ENCODE measurements around the gene MAP3K14.

Gene MAP3K14

DNA sequence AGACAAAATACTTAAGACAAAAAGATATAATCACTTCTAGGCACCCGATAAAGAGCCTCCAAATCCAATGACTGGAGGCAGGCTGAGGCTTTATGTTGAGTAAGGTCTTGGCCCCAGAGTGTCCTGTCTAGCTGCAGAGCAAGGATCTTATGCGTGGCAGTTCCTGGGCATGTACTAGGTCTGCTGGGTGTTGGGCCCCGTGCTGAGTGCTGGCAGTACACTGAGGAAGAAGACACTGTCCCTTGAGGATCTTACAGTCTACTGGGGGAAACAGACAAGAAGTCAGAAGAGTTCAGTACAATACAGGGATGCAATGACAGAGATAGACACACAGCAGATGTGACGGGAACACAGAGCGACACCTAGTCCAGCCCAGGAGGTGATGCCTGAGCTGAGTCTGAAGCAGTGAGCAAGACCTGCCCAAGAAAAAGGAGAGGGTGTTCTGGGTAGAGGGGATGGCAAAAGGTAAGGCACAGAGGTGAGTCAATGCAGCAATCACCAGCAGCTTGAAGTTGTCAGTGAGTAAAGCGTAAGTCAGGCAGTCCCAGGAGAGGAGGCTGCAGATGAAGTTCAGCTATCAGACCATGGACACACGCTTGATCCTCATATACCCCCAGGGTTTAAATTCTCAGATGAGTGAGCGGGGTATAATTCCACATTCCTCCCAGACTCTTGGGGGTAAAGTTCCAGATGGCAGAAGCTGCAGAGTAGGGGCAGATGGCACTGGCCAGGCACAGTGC lies 18.1 kb downstream of the MAP3K14 start:
- no peak for DNase-seq

DNA sequence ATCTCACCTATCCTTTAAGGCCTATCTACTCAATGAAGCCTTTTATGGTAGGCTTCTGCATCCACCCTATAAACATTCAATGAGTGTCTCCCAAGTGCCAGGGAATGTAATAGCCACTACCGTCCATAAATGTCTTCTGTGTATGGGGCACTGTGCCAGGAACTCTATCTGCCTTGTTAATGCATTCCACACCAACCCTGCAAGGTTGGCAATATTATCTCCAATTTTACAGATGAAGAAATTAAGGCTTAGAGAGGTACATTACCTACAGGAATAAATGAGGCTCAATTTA lies 20.0 kb downstream of the MAP3K14 start:
- DNase-seq = no peak

DNA sequence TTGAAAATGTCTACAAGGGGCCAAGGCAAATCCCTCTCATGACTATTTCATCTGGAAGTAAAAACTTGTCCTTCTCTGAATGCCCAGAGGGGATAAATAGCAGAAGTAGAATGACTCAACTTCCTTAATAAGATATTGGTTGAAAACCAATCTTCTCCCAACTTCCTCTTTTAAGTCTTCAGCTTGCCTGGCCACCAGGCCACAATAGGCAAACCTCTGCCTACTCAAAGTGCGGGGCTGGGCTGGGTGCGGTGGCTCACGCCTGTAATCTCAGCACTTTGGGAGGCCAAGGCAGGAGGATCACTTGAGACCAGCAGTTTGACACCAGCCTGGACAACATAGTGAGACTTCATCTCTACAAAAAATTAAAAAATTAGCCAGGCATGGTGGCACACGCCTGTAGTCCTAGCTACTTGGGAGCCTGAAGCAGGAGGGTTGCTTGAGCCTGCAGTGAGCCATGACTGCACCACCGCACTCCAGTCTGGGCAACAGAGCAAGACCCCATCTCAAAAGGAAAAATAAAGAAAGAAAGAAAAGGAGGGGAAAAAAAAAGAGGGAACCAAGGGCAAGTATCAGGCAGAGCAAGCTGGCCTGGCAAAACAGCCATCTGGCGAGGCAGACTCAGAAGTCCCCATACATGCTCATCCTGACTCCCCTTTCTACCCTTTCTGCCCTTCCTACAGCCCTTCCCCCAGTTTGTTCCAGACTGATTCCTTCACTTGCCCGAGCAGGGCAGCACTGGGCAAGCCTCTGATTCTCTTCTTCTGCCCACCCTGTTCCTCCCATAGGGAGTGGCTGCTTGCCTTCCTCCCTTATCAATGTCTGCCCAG lies 20.6 kb downstream of the MAP3K14 start:
- DNase-seq = peak in 1 of 2 experiments; percentile 55

DNA sequence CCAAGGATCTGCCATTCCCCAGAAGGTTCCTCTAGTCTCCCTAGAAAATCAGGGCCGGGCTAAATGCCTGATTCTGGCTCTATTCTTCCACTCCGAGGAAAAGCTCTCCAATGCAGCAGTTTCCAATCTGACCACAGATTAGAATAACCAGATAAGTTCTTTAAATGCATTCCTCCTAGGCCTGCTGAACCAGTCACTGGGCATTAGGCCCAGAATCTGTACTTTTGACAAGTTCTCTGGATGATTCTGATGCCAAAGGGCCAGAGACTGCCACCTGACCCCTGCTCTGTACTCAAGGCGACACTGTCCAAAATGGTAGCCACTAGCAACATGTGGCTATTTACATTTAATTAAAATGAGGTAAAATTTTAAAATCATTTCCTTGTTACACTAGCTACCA lies 22.3 kb downstream of the MAP3K14 start:
- no peak for DNase-seq

DNA sequence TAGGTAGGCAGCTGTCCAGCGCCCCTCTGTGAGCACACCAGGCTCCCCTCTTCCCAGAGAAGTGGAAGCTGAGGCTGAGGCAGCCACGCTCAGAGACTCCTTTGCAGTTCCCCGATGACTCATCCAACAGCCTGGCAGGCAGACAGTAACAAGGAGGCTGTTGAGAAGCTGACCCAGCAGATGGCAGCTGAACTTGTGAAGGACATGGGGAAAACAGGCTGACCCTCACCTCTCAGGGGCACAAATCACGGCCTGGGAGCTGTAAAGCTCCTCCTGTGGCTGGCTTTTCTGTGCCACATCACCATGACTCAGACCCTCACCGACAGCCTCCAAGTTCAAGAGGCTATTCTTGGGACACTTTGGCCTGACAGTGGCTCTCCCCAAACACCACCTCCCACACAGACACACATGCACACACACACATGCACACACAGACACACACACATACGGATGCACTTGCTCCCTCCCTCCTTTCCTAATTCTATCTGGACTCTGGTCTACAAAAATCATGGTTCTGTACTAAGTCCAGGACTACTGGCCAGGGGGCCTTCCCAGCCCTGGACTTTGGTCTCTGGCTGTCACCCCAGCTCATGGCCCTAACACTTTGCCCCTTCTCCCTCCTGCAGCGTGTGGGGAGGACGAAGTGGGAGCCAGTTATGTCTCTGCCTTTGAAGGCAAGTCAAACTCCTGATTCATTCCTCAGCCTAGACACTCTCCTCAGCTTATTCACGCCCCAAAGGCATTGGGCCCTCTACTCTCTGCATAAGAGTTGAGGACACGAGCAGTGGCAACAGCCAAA lies 23.2 kb downstream of the MAP3K14 start:
- DNase-seq = peak; percentile 90 to 95

DNA sequence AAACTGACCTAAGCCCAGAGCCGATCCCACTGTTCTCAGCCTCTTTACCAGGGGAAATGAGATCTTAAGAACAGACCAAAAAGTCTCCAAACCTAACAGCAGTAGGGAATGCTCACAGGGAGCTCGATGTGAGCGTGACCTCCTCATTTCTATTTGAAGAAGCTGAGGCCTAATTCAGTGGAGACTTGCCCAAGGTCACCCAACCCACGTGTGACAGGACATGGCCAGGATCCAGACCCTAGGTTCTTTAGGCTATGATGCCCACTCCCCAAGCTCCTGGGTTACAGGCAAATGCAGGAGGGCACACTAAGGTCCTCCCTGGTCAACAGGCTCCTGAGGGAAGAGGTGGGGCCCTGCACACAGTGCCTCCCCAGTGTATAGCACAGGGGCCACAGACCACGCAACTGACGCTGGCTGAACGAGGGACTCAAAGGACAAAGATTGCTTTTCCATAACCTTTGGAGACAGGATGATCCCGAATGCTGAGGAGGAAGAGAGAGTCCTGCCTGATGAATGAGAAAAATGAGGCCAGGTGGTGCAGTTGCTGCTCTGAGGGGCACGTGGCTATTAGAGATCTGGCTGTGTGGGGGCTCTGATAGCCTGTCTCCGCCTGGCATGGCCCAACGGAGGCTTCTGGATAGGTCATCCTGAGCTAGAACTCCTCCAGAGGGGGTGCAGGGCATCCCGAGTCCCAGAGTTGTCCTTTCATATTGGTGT lies 24.0 kb downstream of the MAP3K14 start:
- DNase-seq = no peak

DNA sequence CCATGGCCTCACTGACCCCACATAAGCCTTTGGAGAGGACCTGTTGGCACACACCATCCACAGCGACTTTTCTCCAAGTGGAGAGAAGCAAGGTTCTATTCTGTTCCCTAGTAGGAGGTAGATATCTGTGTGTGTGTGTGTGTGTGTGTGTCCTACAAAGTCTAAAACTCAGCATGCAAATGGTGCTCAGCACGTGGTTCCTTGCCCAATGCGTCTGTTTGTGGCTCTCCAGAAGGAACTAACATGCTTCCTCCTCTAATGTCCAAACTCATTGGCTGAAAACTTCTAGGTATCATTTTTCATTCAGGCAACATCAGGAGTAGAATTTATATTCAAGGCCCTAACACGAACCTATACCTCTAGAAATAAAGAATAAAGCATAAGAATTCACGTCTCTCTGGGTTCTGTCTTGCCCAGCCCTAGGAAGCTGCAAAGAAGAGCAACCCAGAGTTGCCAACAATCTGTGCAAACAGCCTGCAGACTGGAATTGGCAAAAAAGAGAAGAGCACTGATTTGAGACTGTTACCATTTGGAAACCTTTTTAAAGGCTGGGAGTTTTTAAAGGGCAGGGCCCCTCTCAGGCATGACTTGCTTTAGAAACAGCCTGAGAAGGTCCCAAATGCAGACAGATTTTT lies 25.5 kb downstream of the MAP3K14 start:
- no peak for DNase-seq

DNA sequence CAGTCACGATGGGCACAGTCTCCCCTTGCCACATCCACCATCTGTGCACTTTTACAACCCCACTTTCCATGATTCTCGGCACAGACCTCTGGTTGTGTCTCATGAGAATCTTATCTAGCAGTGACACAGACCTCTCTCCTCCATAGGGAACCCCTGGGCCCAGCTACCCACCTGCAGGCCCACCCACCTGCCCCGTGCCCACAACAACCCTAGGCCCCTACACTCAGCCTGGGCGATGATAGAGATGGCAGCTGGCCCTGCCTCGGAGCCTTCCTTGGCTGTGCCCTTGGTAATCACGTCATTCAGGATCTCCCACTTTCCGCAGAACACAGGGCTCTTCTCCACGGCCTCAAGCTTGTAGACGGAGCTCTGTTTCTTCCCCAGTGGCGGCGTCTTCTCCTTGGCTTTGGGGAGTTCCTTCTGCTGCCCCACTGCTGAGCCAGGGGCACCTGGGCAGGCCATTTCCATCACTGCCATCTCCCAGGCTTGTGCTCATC lies 26.5 kb downstream of the MAP3K14 start:
- DNase-seq = no peak

DNA sequence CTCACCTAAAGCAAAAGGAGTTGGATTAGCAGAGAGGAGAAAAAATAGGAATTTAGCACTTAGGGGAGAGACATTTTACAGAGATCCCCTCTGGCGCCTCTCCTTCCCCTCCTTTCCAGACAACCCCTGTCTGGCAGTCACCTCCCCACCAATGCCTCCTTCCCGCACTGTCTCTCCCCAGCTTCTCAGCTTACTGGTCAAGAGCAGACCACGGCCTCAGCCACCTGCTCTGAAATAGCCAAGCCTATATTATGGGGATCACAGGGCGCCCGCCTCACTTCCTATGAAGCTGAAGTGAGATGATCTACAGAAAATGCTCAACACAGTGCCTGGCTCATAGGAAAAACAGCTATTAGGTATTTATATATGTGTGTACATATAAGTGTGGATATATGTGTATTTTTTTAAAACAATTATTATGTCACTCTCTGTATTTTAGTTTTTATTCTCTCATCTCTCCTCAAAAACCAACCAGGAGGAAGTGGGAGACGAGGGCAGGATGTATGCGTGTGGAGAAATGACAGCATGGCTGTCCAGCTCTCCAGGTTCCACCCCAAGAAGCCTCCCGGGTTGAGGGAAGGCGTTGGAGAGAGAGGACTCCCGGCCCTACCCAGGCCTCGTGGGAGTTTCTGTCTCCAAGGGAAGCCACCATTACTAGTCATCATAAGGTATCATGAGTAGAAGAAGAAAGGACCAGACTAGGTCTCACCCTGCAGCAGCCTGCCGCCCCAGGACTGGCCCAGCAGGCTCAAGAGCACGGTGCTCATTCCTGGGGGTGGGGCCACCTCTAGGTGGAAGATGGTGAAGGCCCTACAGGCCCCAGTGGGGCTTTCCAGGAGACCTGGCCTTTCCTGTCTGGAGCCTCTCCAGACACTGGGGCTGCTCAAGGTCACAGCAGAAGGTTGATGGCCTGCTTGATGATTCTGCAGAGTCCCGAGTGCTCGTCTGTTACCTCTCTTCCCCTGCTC lies 27.2 kb downstream of the MAP3K14 start:
- DNase-seq = no peak

DNA sequence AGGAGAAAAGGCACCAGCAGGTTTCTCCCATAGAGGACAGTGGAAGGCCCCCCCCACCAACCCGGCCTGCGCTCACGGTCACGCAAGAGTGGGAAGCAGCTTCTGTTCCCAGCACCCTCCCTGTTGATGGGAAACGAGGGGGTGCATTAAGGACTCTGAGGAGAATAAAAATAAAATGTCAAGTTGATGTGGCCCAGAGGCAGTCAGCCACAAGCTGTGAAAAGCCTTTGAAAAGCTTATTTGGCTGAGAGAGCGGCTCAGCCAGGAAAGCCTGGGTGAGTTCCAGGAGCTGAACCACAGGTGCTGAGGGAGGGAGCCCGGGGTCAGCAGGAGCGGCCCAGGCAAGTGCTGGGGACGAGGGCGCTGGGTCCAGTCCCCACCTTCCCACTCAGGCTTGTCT lies 28.0 kb downstream of the MAP3K14 start:
- no peak for DNase-seq

DNA sequence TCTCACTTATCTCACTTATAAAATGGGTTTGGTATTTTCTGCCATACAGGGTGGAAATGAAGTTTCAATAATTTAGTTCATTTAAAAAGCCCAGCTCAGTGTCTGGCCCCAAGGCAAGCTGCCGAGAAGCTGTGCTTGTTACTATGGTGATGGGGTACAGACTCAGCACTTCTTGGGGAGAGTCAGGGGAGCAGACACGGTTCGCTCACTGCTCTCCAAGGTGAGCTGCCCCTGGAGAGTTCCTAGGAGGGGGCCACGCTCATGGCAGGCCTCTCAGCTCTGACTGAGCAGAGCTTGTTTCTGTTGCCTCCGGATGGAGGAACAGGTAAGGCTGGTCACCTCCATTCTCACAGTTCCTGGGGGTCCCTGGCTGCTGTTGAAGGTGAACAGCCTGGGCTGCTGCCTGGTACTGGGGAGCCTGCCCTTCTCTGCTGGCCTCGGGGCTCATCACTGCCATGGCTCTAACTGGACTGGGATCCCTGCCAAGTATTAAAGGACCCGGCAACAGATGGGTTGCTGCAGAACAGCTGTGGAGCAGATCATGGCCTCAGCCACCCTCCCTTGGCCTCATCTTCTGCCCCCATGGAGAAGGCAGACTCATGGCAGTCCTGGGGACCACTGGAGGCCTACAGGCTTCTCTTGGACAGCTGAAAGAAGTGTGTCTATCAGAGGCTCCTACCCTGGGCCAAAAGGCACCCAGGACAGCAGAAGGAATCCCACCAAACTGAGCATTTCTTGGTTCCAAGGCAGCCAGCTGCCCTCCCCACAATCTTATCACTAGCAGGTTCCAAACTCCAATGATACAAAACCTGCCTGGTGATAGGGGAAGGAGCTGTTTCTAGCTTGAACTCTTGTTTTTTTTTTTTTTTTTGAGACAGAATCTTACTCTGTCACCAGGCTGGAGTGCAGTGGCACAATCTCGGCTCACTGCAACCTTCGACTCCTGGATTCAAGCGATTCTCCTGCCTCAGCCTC lies 29.0 kb downstream of the MAP3K14 start:
- DNase-seq = no peak

DNA sequence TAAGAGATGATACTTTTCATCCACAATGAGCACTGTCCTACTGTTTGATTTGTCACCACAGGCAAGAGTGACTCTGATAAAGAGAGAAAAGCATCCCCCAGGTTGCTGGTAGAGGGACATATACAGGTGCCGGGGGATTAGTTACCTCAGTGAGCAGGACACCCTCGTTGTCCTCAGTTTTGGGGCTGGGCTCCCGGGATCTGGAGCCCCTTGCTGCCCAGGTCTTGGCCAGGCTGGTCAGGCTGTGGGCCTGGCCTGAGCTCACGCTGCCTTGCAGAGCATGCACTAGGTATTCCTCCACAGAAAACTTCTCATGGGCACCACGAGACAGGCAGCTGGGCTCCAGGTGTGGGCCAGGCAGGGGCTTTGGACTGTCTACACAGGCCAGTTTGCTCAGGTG lies 30.5 kb downstream of the MAP3K14 start:
- no peak for DNase-seq

DNA sequence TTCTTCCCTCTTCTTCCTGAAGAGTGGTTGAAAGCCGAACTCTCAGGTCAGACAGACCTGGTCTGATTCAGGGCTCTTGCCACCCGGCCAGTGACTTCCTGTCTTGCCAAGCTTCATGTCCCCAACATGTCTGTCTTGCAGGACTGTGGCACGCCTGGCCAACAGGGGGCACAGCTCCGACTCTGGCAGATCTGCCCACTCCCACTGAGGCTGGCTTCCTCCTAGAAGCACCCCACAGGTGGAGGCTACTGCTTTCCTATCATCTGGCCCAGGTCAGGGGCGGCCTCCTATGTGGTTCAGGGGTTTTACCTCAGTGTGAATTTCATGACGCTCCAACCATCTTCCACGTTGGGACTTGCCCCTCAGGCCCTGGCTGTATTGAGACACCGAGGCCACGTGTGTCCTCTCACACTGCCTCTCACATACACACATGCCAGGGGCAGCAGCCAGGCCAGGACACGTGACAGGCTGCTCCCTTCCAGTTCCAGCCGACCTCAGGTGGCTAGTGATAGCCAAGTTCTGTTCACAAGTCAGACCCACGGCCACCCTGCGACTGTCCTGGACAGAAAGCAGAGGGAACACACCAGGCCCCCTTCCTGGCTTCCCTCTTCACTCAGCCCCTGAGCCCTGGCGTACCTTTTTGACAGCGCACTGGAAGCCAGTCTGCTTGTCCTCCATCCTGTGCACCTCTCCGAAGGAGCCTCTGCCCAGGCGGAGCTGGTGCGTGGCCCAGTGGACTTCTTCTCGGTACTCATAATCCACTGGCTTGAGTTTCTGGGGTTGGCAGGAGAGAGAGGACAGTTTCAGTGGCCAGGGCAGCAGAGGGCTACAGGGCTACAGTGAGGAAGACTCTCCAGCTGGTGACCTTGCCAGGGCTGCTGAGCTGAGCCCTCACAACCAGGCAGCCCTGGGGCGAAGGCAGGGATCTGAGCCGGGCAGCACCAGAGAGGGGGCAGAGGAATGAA lies 32.4 kb downstream of the MAP3K14 start:
- no peak for DNase-seq

DNA sequence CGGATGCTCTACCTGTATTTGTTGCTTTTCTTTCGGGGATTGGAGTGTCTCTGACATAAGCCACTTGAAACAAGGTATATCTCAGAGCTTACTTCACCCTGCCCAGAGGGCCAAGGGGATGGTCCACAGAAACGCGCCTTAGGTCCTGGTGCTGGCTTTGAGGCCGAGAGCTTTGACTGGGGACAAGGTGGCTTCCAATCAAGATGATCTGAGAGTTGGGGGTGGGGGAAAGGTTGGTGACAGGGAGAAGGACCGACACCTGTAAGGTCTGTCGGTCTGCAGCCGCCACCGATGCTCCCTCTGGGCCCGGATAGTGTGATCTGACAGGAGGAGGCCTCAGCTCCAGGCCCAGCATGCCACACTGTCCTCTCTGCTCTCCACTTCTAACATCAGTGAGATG lies 33.1 kb downstream of the MAP3K14 start:
- no peak for DNase-seq

DNA sequence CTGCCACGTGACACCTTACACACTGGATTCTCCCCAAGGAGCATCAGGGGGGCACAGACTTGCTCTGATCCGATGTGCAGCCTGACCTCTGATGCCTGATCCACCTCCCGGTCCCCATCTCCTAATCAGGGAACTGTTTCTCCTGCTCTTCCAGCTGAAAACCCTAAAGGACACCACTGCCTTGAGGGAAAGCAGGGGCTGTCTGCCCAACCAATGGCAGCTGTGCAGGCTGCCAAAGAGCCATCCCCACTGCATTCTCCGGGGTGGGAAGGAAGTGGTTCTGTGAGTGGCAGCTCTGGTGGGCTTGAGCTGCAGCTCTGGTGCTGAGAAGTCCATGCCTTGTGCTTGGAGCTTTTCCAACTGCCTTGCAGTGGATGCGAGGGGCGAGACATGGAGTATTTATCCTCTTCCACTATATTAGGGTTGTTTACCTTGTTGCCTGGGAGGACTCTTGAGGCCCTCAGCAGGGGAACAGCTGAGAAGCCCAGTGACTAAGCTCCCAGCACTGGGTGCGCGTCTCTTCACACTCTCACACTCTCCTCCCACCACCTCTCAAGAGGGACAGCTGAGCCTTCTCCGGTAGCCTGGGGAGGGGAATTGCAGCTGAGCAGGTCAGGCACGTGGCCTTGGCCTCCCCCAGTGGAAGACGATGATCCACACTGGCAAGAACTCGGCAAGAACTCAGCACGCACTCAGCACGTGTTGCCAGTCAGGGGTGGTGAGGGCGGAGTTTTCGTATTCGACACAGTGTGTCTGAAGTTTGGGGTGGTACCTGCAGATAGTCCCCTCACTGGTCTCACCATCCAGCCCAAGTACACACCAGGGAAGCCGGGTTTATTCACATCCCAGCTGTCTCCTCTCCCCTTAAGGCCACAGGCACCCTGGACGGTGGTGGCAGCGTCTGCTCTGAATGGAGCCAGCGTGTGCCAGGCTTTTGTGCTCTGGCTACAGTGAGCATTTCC lies 33.9 kb downstream of the MAP3K14 start:
- DNase-seq = no peak

DNA sequence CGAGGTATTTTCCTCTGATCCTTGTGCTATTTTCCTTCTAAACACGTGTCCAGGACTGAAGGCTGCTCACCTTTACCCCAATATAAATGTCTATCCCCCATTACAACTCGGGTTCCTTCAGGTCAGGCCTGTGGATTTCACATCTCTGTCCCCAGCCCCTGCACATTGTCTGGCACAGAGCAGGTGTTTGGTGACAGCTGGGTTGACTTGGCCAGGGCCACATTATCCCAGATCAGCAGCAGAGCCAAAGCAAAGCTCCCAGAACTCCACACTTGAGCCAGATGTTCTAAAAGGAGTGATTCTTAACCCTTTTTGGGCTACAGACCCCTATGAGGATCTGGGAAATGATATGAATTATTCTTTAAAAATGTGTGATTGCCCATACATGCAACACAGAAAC lies 36.9 kb downstream of the MAP3K14 start:
- DNase-seq = no peak

DNA sequence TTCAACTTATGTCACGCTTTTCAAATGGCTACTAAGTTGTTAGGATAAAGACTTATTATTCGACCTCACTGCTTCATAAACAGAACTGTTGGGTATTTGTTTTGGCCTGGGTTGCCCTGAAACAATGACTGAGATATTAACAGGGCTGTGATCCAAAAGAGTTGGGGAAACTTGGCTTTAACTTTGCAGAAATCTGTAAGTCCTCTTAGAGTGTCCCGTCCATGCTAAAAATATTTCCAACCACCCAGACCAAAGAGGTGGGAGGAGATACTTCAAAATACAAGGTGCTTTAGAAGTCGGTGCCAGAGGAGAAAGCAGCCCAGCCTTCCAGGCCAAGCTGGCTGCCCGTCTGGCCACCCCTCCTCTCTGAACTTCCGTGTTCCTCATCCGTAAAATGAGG lies 38.8 kb downstream of the MAP3K14 start:
- no peak for DNase-seq

Data from SW 1271 (cell line).